DMS79 (cell line): ENCODE data around the gene GVQW3.

ENCODE experiments used
- DNase-seq: peaks from one replicate; lab custom pipeline; 2025; lab: John Stamatoyannopoulos, UW

Gene GVQW3

DNA sequence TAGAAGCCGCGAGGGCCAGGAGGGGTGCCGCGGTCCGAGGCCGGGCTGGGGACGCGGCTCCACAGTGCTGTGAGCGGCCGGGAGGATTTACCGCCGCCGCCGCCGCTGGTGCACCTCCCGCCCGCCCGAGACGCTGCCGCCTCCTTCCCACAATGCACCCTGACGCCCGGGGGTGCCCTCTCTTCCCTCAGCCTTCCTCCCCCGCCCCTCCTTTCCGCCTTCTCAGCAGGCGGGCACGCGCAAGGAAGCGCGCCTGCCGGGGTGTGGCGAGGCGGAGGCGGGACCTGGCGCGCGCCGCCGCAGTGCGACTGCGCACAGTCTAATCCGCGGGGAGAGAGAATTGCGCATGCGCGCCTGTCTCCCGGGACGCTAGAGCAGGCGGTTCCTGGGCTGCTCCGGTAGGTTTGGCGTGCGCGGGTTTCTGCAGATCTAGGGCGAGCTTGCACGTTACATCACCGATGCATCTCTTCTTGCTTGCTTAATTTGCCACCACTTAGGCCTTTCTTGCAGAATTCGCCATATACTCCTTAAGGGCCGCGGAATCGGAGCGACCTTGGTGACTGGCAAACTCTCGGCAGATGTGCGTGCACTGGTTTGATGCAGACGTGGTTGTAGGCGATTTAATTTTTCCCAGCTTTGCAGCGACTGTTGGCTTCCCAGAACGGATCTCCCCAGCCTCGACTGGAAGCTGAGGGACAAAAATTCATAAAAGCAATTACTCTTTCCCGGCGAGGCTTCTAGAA, at the start of gene GVQW3, which contains the start of gene THAP12:
Gene GVQW3 (plus strand): TSS at position 347 of the 743 bp plus-strand sequence. CDS start 506 bp downstream, outside the sequence.
Gene THAP12 (minus strand): TSS at position 156 of the 743 bp plus-strand sequence. CDS start 296 bp downstream, outside the sequence.
- peak; percentile 96 for DNase-seq

DNA sequence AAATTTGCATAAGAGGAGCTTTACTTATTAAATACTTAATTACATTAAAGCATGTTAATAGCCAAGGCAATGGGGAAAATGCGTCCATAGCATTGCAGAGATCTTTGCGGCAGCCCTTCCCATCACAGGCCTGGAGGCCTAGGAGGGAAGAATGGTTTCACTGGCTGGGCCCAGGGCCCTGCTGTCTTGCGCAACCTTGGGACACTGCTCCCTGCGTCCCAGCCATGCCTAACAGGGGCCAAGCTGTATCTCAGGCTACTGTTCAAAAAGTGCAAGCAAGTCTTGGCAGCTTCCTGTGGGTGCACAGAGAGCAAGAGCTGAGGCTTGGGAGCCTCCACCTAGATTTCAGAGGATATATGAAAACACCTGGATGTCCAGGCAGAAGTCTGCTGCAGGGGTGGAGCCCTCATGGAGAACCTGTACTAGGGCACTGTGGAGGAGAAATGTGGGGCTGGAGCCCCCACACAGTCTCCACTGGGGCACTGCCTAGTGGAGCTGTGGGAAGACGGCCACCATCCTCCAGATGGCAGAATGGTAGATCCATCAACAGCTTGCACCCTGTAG, 46.2 kb upstream of the GVQW3 start:
- no peak for DNase-seq

DNA sequence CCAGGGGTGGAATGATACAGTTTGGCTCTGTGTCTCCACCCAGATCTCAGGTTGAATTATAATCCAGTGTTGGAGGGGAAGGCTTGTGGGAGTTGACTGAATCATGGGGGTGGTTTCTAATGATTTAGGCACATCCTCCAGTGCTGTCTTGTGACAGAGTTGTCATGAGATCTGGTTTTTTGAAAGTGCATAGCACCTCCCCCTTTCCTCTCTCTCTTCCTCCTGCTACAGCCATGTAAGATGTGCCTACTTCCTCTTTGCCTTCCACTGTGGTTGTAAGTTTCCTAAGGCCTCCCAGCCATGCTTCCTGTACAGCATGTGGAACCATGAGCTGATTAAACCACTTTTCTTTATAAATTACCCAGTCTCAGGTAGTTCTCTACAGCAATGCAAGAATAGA, 45.3 kb upstream of the GVQW3 start:
- no peak for DNase-seq

DNA sequence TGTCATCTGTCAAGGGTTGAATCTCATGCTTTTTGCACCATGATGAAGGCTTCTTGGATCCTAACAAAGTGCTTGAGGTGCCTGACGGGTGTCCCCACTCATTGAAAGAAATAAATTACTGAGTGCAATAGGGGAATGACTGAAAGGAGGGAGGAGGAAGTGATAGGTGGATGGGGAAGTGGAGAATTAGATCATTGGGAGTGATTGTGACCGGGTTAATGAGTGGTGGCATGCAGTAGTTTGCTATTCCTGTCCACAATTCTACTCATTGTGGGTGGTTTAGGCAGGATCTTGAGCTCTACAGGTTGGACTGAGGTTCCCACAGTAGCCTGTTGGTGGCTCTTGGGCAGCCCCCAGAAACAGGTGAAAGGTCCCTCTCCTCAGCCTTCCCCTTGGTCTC, 44.5 kb upstream of the GVQW3 start:
- no peak for DNase-seq

DNA sequence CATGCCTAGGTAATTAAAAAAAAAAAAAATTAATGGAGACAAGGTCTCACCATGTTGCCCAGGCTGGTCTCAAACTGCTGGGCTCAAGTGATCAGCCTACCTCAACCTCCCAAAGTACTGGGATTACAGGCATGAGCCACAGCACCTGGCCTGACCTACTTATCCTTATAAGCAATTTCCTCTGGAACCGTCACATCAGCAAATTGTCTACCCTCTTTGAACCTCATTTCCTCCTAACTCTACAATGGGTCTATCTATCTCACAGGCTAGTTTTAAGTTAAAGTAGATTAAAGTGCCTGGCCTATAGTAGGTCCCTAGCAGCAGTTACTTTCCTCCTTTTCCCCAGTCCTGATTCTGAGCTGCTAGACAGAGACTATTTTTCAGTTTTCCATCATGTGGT, 43.7 kb upstream of the GVQW3 start:
- no peak for DNase-seq

DNA sequence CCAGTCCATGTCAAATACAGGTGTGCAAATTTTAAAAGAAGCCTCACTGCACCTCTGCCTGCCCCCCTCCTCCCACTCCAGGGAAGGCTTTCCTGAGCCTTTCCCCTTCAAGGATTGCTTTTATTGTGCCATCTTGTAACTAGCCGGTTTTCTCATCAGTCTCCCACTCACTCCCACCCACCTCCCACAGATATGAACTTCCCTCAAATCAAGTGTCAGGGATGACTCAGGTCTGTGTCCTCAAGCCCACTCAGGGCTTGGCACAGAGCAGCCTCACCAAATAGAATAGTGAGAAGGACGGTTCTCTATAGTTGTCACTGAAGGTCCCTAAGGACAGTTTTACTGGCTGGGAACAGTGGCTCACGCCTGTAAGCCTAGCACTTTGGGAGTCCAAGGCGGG, 43.2 kb upstream of the GVQW3 start:
- no peak for DNase-seq

DNA sequence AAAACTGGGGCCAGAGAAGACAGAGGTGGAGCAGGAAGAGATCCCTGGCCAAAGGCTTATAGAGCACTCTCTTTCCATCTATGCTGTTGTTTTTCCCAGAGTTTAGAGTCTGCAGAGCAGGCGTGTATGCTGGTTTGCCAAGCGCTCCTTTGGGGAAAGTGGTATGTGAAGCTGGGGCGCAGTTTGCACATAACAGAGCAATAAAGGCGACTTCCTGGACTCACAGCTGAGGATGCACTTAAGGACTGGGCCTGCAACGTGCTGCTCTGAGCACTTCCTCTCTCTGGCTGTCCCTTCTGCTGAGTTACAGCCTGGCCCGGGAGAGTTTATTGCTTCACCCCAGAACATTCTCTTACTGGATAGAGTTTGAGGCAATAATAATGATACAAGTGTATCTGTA, 41.9 kb upstream of the GVQW3 start:
- DNase-seq = no peak

DNA sequence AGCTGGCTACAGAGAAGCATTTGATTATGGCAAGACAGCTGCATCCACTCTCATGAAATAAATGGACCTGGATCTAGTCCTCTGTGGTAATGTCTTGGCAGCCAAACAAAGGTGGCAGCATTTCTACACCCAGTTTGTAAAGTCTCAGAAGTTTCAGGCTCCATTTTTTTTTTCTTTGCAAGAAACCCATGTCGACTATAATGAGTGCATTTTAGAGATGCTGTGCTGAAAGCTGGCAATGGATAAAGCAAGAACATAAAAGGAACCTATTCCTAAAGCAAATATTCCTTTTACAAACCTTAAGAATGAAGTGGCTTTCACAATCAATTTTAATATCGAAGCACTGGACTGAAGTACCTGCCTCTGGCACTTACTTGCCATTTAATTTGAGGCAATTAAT, 33.7 kb upstream of the GVQW3 start:
- DNase-seq = peak; percentile 98

DNA sequence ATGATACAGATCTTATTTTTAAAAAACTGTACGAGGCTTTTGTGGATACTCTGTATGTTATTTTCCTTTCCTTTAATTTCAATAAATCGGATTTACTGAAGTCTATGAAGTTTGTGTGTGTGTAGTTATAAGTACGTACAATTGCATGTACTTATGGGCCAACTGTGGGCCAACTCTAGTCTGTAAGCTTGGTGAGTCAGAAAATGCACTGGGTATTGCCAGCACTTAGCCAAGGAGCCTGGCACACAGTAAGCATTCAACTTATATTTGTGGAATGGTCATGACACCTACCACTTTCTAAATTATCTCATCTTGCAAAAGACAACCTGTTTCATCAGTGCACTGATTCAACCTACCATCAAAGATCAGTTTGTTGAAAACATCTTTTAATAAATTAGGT, 32.8 kb upstream of the GVQW3 start:
- no peak for DNase-seq

DNA sequence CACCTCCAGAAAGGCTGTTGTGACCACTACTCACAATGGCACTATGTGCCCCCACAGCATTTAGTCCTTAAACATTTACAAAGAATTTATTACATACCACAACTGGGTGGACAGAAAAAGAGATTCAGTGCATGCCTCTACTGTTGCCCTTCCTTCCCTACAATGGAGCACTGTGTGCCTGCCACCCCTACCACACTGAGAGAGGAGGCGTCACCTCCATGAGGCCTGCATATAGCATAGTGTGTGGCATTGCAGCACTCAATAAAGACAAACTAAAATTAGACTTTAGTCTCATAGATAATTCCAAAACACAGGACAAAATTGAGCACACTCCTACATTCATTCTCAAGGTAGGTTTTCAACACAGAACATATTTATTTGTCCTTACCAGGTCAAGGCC, 26.0 kb upstream of the GVQW3 start:
- DNase-seq = no peak

DNA sequence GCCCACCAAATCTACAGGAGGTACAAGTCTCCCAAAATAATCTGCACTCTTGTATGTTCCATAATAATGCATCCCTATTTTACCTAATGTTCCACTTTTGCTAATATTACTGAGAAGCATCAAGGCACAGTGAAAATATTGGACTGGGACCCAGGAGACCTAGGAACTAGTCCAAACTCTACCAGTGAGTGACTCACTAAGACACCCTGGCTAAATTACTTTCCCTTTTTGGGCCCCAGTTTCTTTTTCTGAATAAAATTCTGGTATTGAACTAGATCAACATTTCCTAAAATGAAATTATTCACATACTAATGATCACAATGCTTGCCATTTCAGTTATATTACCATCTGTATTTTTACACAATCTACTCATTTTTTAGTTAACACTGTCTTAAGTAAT, 19.7 kb upstream of the GVQW3 start:
- DNase-seq = no peak

DNA sequence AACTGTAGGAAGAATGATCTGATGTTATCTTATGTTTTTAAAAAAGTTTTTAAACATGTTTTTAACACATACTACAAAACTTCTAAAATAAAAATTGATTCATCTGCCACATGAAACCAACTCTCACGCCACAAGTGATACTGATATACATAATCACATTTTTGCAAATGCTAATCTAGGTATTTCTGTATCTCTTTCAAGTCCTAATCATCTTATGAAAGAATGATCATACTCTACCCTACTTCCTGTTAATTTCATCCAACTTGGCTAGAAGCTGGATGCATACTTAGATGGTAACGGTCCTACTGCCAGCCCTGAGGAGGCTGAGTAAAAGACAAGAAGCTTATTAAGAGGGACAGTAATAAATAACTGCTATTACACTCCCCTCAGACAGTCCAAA, 19.3 kb upstream of the GVQW3 start:
- DNase-seq = no peak

DNA sequence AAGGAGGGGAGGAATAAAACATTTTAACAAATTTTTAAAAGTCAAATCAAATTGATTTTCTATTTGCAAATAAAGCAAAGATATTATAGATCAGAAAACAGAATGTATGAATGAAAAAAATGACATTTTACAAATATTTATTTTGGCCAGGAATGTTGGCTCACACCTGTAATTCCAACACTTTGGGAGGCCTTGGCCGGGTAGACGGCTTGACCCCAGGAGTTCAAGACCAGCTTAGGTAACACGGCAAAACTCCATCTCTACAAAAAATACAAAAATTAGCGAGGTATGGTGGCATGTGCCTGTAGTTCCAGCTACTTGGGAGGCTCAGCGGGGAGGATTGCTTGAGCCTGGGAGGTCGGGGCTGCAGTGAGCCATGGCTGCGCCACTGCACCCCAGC, 18.4 kb upstream of the GVQW3 start:
- DNase-seq = no peak

DNA sequence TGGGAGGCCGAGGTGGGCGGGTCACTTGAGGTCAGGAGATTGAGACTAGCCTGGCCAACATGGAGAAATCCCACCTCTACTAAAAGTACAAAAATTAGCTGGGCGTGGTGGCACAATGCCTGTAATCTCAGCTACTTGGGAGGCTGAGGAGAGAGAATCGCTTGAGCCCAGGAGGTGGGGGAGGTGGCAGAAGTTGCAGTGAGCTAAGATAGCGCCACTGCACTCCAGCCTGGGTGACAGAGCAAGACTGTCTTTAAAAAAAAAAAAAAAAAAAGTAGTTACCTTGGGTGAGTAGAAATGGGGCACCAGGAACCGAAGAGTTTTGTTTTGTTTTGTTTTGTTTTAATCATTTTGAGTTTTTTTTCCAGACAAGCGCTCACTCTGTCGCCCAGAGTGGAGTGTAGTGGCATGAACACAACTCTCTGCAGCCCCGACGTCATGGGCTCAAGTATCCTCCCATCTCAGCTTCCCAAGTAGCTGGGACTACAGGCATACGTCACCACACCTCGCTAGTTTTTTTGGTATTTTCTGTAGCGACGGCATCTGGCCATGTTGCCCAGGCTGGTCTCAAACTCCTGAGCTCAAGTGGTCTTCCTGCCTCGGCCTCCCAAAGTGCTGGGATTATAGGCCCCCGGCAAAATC, 16.0 kb upstream of the GVQW3 start:
- no peak for DNase-seq

DNA sequence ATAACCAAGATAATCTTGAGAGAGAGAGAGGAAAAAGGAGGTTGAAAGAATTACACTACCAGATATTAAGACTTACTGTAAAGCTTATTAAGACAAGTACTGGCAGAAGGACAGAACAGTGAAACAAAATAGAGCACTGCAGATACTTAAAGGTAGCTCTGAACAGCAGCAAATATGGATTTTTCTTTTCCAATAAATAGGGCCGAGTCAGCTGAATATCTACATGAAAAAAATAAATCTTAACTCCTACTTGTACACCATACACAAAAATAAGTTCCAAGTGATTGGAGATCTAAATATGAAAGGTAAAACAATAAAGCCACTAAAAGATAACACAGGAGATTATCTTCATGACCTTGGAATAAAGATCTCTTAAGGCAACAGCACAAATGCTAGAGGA, 12.6 kb upstream of the GVQW3 start:
- DNase-seq = no peak

DNA sequence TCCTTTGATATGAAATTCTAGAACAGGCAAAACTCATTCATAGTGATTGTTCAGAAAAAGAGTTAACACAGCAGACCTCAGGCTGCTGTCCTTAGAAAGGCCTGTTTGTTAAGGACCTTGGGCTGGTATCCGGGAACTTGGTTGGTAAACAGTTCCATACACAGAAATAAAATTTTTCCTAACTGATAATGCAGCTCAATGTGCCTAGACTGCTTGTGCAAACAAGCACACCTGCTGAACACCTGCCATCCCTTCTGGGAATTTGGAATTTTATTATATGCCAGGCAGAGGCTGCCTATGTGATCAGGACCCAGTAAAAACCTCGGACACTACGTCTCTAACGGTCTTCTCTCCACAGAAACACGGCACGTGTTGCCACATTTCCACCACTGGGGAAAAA, 11.7 kb upstream of the GVQW3 start:
- no peak for DNase-seq

DNA sequence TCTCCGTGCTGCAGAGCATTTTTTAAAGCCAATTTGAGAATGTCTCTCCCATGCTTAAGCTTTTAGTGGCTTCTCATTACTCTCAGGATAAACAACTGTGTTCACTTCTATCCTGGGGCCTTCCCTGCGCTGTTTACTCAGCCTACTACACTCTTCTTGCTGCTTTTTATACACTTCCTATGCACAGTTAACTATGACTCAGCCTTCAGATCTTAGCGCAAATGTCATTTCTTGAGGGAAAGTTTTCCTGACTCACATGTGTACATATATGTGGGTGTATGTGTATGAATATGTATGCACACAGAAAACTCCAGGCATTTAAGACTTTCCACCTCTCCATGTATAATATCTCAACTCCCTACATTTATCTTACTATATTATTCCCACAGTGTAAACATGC, 10.0 kb upstream of the GVQW3 start:
- DNase-seq = no peak

DNA sequence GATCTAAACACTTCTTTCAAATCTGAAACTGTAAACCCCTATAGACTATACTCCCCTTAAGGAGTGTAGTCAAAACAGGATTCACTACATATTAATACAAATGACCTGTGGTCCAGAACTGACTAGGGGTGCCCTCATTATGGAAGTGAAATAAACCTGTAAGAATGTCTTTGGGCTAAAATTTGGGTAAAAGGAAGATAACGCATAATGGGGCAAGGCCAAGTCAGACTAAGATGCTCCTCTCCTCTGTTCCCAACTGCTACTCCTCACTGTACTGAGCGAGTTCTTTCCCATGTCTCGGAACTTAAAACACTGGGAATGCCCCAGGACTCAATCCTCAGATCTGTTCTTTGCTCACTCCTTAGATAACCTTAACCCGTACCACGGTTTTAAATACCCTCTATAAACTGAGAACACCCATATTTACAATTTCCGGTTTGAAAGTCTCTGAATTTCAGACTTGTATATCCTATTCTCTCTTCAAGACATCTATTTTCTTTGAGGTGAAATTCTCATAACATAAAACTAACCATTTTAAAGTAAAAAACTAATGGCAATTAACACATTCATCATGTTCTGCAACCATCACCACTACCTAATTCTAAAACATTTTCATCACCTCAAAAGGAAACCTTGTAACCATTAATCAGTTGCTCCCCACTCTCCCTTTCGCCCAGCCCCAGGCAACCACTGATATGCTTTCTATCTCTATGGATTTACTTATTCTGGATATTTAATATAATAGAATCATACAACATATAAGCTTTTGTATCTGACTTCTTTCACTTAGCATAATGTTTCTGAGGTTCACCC, 4.2 kb upstream of the GVQW3 start:
- DNase-seq = no peak

DNA sequence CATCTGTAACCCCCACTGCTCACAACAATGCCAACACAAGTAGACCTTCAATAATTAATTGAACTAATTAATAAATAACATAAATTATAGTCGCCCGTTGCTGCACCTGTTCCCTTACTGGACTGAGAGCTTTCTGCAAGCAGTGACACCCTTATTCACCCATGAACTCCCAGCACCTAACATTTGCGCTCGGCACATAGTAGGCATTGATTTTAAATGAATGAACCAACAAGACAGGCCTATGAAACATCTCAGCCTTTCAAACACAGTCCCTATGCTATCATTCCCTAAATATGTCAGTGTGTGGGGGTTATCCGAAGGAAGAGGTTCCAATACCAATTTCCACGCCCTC, 1.3 kb upstream of the GVQW3 start:
- no peak for DNase-seq

DNA sequence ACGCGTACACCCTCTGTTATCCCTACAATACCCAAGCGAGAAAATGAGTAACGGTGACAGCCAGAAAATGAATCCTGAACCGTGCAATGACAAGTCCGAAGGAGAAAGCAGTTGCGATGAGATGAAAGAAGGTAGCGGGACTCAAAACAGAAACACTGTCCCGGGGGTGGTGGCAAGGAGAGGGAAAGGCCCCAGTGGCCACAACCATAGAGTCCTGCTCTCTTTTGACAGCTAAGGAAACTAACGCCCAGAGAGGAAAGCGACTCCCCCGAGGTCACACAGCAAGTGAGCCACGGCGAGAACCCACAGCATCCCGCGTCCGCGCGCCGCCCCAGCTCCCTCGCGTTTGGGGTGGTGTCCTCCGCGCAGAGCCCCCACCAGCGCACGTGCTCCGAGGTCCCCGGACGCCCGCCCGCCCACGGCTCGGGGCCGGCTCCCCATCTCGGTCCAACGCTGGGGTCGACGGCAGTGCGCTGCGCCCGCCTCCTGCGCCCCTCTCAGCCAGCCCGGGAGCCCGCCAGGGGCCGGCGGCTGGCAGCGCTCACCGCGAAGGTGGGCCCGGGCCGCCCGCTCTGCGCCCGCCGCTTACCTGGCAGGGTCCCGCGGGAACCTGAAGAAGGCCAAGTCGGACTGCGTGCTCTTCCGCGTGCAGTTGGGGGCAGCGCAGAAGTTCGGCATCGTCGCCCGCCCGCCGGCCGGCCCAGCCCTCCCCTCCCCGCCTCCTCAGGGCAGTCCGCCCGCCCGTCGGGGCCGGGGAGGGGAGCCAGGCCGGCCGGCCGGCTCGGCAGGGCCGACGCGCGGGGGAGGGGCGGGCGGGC, 755 bp upstream of the GVQW3 start:
- DNase-seq = peak; percentile 36

DNA sequence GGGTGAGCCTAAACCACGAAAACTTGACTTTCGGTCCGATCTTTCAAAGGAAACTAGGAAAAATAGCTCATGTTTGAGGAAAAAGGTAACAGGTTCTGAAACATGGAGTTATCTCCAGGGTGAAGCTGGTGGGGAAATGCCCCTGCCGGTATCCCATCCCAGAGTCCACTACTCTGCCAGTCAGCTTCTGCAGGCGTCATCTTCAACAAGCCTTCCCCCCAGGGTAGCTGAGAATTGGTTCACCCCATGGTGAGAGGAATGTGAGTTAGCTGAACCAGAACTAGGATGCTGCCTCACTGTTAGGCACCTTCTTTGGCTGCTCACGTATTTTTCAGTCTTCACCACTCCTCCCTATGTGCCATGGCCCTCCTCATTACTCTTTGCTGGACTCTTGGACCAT, 1.1 kb downstream of the GVQW3 start:
- DNase-seq = no peak

DNA sequence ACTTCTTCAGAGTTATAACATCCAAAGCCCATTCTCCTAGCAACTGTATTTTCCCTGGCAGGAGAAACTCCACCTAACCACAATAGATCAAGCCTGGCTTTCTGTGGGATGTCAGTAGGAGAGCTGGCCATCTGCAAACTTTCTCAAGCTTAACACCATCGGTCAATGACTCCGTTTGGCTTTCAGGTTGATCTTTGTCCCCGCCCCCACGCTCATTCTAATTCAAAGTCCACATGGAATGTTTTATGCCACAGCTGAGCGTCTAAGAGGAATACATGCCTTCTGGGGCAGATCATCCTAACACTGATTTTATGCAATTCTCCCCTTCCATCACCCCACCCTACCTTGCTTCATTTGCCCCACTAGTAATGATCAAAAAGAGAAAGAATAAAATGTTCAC, 4.8 kb downstream of the GVQW3 start:
- no peak for DNase-seq
